Glutamatergic neuron (in vitro differentiated cells): ENCODE measurements around the gene SLC9A3. TPM values are rescaled to one million over a fixed set of nuclear protein-coding genes. Genes with fewer than 3 reads are reported as not detected.

ENCODE experiments used
- DNase-seq: peaks from one replicate; pipeline ENCODE4 v3.0.0; 2022
- H3K27ac Mint-ChIP-seq: one replicate; pipeline ENCODE4 v1.8.0; 2020; ENCODE audit warnings: mild to moderate bottlenecking, mixed read lengths, inconsistent platforms; ENCODE audit not compliant: unreplicated experiment
- H3K27me3 Mint-ChIP-seq: one replicate; pipeline ENCODE4 v1.8.0; 2020; ENCODE audit warnings: mild to moderate bottlenecking, moderate library complexity, mixed read lengths, inconsistent platforms; ENCODE audit not compliant: unreplicated experiment
- H3K36me3 Mint-ChIP-seq: one replicate; pipeline ENCODE4 v1.8.0; 2020; ENCODE audit warnings: mild to moderate bottlenecking, mixed read lengths, inconsistent platforms; ENCODE audit not compliant: unreplicated experiment
- H3K4me1 Mint-ChIP-seq: one replicate; pipeline ENCODE4 v1.8.0; 2020; ENCODE audit warnings: mild to moderate bottlenecking, low read depth, mixed read lengths, inconsistent platforms; ENCODE audit not compliant: unreplicated experiment
- H3K4me3 Mint-ChIP-seq: one replicate; pipeline ENCODE4 v1.8.0; 2020; ENCODE audit warnings: mild to moderate bottlenecking, mixed read lengths, inconsistent platforms; ENCODE audit not compliant: unreplicated experiment
- H3K9me3 Mint-ChIP-seq: one replicate; pipeline ENCODE4 v1.8.0; 2020; ENCODE audit warnings: mild to moderate bottlenecking, moderate library complexity, mixed read lengths, inconsistent platforms; ENCODE audit not compliant: unreplicated experiment
- CTCF ChIP-seq: fragments of 200-600 bp; sonication (generic); IDR thresholded peaks from one replicate; pipeline ENCODE4 v1.5.0; 2021; ENCODE audit not compliant: partially characterized antibody, unreplicated experiment
- total RNA-seq: library from RNA; stranded (reverse); fragmentation: NEBNext Ultra II Directional; extraction: Animal tissue kit (Norgen Biotek cat#: 25700); gene quantifications from one replicate; pipeline ENCODE4 v1.2.1, GENCODE V29; 2021; ENCODE audit not compliant: unreplicated experiment

SLC9A3 gene
- total RNA-seq, 1 donor from 2014 or later = 1.1 TPM

DNA sequence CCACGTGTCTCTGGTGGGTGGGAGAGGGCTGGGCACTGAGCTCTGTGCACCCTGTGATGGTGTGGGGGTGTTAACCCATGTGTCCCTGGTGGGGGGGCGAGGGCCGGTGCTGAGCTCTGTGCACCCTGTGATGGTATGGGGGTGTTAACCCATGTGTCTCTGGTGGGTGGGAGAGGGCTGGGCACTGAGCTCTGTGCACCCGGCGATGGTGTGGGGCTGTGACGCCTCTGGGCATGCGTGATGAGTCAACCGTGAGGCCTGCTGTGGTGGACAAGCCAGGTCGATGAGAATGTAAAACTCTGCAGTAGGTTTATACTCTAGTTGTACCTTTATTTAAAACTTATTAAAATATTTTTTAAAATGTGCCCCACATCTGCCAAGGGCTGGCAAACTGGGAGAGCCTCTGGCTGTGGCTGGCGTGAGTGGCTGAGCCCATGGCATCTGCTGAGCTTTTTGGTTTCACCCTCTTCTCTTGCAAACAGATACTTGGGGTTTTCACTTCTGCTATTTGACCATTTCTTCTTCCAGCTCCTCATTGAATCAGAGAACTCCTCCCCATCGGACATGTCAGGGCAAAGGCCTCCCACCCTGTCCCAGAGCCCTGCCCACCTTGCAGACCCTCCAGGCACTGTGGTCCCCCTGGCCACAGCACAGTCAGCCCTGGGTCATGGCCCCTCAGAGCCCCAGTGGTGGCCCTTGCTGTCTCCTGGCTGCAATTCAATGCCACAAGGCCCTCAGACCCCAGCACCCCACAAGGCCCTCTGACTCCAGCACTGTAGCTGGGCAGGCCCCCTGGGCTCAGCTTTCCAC is 99.7 kb downstream of the SLC9A3 start:
- TF ChIP-seq CTCF = no peak
- Mint-ChIP-seq H3K4me1 (no peaks in the 10 kb centered on the region), H3K9me3 (peaks cover 4% of the 10 kb centered on the region), H3K27me3 (peaks cover 8% of the 10 kb centered on the region), H3K36me3 (no peaks in the 10 kb centered on the region), H3K27ac (no peak overlapping the region), H3K4me3 (no peak overlapping the region)
- no peak for DNase-seq

- no peaks in the 10 kb centered on the region for H3K4me1 Mint-ChIP-seq
- peaks cover 8% of the 10 kb centered on the region for H3K27me3 Mint-ChIP-seq
- no peak overlapping the region for H3K27ac Mint-ChIP-seq
- H3K4me3 Mint-ChIP-seq = no peak overlapping the region
- no peaks in the 10 kb centered on the region for H3K36me3 Mint-ChIP-seq
- DNase-seq = no peak
- no peak for TF ChIP-seq CTCF
- peaks cover 4% of the 10 kb centered on the region for H3K9me3 Mint-ChIP-seq
These were observed 100.5 kb downstream of the SLC9A3 start for GRCh38 chr5:423626-424261.

- Mint-ChIP-seq H3K27ac (no peak overlapping the region), H3K4me1 (peaks cover 3% of the 10 kb centered on the region), H3K27me3 (peaks cover 8% of the 10 kb centered on the region), H3K9me3 (peaks cover 7% of the 10 kb centered on the region), H3K36me3 (no peaks in the 10 kb centered on the region), H3K4me3 (no peak overlapping the region)
- no peak for TF ChIP-seq CTCF
- DNase-seq = no peak
These were observed 101.0 kb downstream of the SLC9A3 start for GRCh38 chr5:423233-423565.

DNA sequence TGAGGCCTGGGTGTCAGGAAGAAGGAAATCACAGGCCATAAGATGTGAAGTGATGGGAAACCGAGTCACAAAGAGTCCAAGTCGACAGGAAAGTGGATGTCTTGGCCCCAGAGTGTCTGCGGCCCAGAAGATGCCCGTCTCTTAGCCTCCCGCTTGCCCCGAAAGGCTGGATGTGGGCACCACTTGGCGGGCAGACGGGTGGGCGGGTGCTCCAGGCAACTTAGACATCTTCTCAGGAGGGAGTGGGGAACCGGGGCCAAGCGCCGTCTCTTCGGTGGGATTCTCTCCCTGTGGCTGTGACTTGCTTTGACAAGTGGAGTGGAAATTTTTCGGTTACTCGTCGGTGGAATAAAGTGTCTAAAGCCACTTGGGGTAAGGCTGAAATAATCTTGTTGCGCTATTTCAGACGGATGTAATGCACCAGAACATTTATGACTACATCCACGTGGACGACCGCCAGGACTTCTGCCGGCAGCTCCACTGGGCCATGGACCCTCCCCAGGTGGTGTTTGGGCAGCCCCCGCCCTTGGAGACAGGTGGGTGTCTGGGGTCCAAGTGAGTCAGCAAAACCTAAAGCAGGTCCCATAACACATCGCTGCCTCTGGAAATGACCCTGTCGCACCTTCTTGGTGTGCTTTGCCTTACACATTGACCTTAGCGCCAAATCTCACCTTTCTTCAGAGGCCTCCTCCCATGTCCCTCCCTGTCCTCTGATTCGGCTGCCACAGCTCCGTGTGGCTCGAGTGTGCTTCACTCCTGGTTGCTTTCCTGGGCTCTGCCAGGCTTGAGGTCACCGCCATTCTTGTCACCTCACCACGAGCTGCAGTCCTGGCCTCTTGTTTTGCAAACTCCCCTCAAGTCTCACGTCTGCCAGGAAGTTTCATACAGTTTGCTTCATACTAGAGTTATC is 101.7 kb downstream of the SLC9A3 start:
- no peak overlapping the region for H3K4me3 Mint-ChIP-seq

More for the DNA sequence above, 101.7 kb downstream of the SLC9A3 start:
- no peak overlapping the region for H3K27ac Mint-ChIP-seq
- no peak for DNase-seq
- peaks cover 8% of the 10 kb centered on the region for H3K27me3 Mint-ChIP-seq
- H3K36me3 Mint-ChIP-seq = no peaks in the 10 kb centered on the region
- peaks cover 5% of the 10 kb centered on the region for H3K4me1 Mint-ChIP-seq
- no peak for TF ChIP-seq CTCF
- H3K9me3 Mint-ChIP-seq = peaks cover 7% of the 10 kb centered on the region
